Sigmoid colon (tissue), 7 donors: Measurements from ENCODE around the gene HSPA1B. TPM values are rescaled to one million over a fixed set of nuclear protein-coding genes. Genes with fewer than 3 reads are reported as not detected.

Experiments used
- DNase-seq: peaks from one replicate; pipeline ENCODE4 v3.0.0-alpha.2; 2019
- H3K27ac ChIP-seq, 4 donors: fragments of 200-600 bp; sonication (generic); one replicate each; pipeline ENCODE4 v1.5.1; 2016 to 2019; ENCODE audit warnings: mild to moderate bottlenecking in 1 of 4
- H3K27me3 ChIP-seq, 3 donors: fragments of 200-600 bp; sonication (generic); one replicate each; pipeline ENCODE4 v1.5.1; 2019; ENCODE audit warnings: mild to moderate bottlenecking in 1 of 3
- H3K36me3 ChIP-seq, 4 donors: fragments of 200-600 bp; sonication (generic); one replicate each; pipeline ENCODE4 v1.5.1; 2016 to 2019
- H3K4me1 ChIP-seq, 4 donors: fragments of 200-600 bp; sonication (generic); one replicate each; pipeline ENCODE4 v1.5.1; 2017 to 2019
- H3K4me3 ChIP-seq, 4 donors: fragments of 200-600 bp; sonication (generic); one replicate each; pipeline ENCODE4 v1.5.1; 2017 to 2019; ENCODE audit warnings: mild to moderate bottlenecking in 2 of 4, moderate library complexity in 1 of 4
- H3K9me3 ChIP-seq, 4 donors: fragments of 200-600 bp in 3 of 4; sonication (generic) in 3 of 4; one replicate each; pipeline versions ENCODE4 v1.5.1 to v1.6.1; 2013 to 2019
- EP300 ChIP-seq, 4 donors: sonication (generic); formaldehyde crosslinking; IDR thresholded peaks; one replicate each; pipeline ENCODE4 v1.6.1; 2017; ENCODE audit warnings: antibody characterized with exemption in 4 of 4
- POLR2A ChIP-seq, 2 donors: fragments of 450-650 bp; IDR thresholded peaks; one replicate each; pipeline ENCODE4 v1.6.1; 2016; ENCODE audit warnings: antibody characterized with exemption in 2 of 2, mild to moderate bottlenecking in 2 of 2, moderate library complexity in 2 of 2
- POLR2AphosphoS5 ChIP-seq, 4 donors: sonication (generic); formaldehyde crosslinking; IDR thresholded peaks; one replicate each; pipeline ENCODE4 v1.6.1; 2017; ENCODE audit warnings: antibody characterized with exemption in 4 of 4
- WGBS, 2 donors: extraction: QIAGEN DNeasy Blood & Tissue Kit; methylation state at CpG; one replicate each; pipeline ENCODE4 v1.1.7; 2013; 5-methylcytosine and 5-hydroxymethylcytosine counted together
- intact Hi-C: fragments of 100-400 bp; cut with DNase I; formaldehyde crosslinking; loops from one replicate; pipeline ENCODE4 v1.15.1; 2023
- polyA plus RNA-seq, 3 donors: library from polyadenylated mRNA; stranded (reverse); fragments of 200-250 nt; gene quantifications; one replicate each; pipeline ENCODE4 v1.2.3, GENCODE V29; 2013
- total RNA-seq, 4 donors: library from RNA; depleted of rRNA; stranded (reverse); fragments of >200 nt; gene quantifications; one replicate each; pipeline ENCODE4 v1.1.0, GENCODE V29; 2016
- TF ChIP-seq, protein P1 (sequence below), 4 experiments: fragments of 450-650 bp in 3 of 4; fragments of 200-600 bp in 1 of 4; IDR thresholded peaks; one replicate each; pipeline ENCODE4 v1.5.1; 2016 to 2019; ENCODE audit warnings: antibody characterized with exemption in 4 of 4, mild to moderate bottlenecking in 3 of 4, moderate library complexity in 2 of 4
- donor health status: healthy with polysubstance abuse.
- donor health status: Bipolar disorder and iron deficiency.
- donor health status: healthy.

The HSPA1B gene
- total and polyA plus RNA-seq, 7 donors = 63.1 to 237 (median 104) TPM

DNA sequence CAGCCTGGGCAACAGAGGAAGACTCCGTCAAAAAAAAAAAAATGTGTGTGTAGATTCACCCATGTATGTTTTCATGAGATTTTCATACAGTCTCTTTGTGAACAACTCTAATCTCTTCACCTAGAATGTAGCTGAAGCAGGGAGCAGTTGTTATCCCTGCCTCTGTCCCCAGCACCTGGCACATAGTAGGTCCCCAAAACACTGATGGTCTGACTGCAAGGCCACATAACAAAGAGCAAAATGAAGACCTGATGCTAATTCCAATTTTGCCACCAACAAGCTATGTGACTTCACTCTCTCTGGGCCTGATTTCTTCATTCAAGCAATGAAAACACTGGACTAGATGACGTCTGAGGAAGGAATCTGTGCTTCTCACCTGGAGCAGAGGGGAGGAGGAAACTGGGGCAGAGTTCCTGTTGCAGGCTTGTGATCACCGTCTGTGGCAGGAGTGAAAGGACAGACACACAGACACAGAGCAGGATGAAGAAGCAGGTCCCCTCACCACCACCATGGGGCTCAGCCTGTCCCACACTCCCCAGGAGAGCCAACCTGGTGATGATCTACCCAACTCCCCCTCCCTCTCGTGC lies 46.6 kb downstream of the HSPA1B start:
- 38 to 52% methylated on average over 4 of the region's 4 CpGs for WGBS, 2 donors
- DNase-seq = no peak
- no peak overlapping the region for H3K4me3 ChIP-seq
- intact Hi-C loops = no loop called here
- peaks cover 0 to 10% (median 4%) of the 10 kb centered on the region in 4 donors for H3K4me1 ChIP-seq
- TF ChIP-seq, protein P1, sequence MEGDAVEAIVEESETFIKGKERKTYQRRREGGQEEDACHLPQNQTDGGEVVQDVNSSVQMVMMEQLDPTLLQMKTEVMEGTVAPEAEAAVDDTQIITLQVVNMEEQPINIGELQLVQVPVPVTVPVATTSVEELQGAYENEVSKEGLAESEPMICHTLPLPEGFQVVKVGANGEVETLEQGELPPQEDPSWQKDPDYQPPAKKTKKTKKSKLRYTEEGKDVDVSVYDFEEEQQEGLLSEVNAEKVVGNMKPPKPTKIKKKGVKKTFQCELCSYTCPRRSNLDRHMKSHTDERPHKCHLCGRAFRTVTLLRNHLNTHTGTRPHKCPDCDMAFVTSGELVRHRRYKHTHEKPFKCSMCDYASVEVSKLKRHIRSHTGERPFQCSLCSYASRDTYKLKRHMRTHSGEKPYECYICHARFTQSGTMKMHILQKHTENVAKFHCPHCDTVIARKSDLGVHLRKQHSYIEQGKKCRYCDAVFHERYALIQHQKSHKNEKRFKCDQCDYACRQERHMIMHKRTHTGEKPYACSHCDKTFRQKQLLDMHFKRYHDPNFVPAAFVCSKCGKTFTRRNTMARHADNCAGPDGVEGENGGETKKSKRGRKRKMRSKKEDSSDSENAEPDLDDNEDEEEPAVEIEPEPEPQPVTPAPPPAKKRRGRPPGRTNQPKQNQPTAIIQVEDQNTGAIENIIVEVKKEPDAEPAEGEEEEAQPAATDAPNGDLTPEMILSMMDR (IDR thresholded peaks at IDR 0.05) = no peak
- TF ChIP-seq POLR2AphosphoS5 (IDR thresholded peaks at IDR 0.05) (no peak), EP300 (IDR thresholded peaks at IDR 0.05) (no peak), POLR2A (IDR thresholded peaks at IDR 0.05) (no peak)
- H3K27me3 ChIP-seq = no peaks in the 10 kb centered on the region
- H3K27ac ChIP-seq = no peak overlapping the region
- H3K36me3 ChIP-seq = no peaks in the 10 kb centered on the region
- no peaks in the 10 kb centered on the region for H3K9me3 ChIP-seq

GRCh38 chr6:31874836-31875572 lies 47.5 kb downstream of the HSPA1B start:
- 23 to 60% methylated on average over 5 of the region's 5 CpGs for WGBS, 2 donors
- Histone ChIP-seq H3K9me3 (no peaks in the 10 kb centered on the region), H3K27ac (peak overlapping the region in 2 of 4 donors; percentile 31 to 39), H3K36me3 (peaks cover 6 to 7% (median 7%) of the 10 kb centered on the region in 4 donors), H3K27me3 (no peaks in the 10 kb centered on the region), H3K4me1 (peaks cover 0 to 10% (median 4%) of the 10 kb centered on the region in 4 donors), H3K4me3 (no peak overlapping the region)
- TF ChIP-seq, protein P1 (IDR thresholded peaks at IDR 0.05) = no peak
- no peak for DNase-seq
- intact Hi-C loops = no loop called here

GRCh38 chr6:31875877-31876276 lies 48.3 kb downstream of the HSPA1B start:
- intact Hi-C loops = no loop called here

GRCh38 chr6:31876357-31876756 lies 48.8 kb downstream of the HSPA1B start:
- H3K27ac ChIP-seq = no peak overlapping the region
- H3K27me3 ChIP-seq = no peaks in the 10 kb centered on the region
- intact Hi-C loops = no loop called here
- 75 to 89% methylated on average over 7 of the region's 7 CpGs for WGBS, 2 donors
- peaks cover 0 to 10% (median 4%) of the 10 kb centered on the region in 4 donors for H3K4me1 ChIP-seq
- H3K4me3 ChIP-seq = no peak overlapping the region
- no peak for TF ChIP-seq POLR2A (IDR thresholded peaks at IDR 0.05)
- TF ChIP-seq, protein P1 (IDR thresholded peaks at IDR 0.05) = no peak
- no peak for TF ChIP-seq EP300 (IDR thresholded peaks at IDR 0.05)
- no peak for TF ChIP-seq POLR2AphosphoS5 (IDR thresholded peaks at IDR 0.05)
- no peak for DNase-seq
- H3K36me3 ChIP-seq = peaks cover 14 to 21% (median 18%) of the 10 kb centered on the region in 4 donors
- H3K9me3 ChIP-seq = no peaks in the 10 kb centered on the region

More at GRCh38 chr6:31875877-31876276, 48.3 kb downstream of the HSPA1B start:
- WGBS, 2 donors = 43 to 52% methylated on average over 5 of the region's 5 CpGs
- H3K9me3 ChIP-seq = no peaks in the 10 kb centered on the region
- H3K4me3 ChIP-seq = no peak overlapping the region
- no peaks in the 10 kb centered on the region for H3K27me3 ChIP-seq
- H3K27ac ChIP-seq = no peak overlapping the region
- TF ChIP-seq EP300 (IDR thresholded peaks at IDR 0.05) (no peak), POLR2AphosphoS5 (IDR thresholded peaks at IDR 0.05) (no peak), POLR2A (IDR thresholded peaks at IDR 0.05) (no peak)
- TF ChIP-seq, protein P1 (IDR thresholded peaks at IDR 0.05) = no peak
- DNase-seq = no peak
- peaks cover 0 to 10% (median 4%) of the 10 kb centered on the region in 4 donors for H3K4me1 ChIP-seq
- H3K36me3 ChIP-seq = peaks cover 9 to 16% (median 14%) of the 10 kb centered on the region in 4 donors
